ENCODE data around the gene CRYGD.
A peak's percentile ranks its signal among the peaks of the same experiment; 100 is the strongest.
"Not testable (repeated sequence)": the region's sequence is repeated elsewhere in the genome, so short reads cannot be mapped to it uniquely, and the experiment has no call there.

The CRYGD gene

GRCh38 chr2:208112969-208113368, 11.4 kb downstream of the CRYGD start:
- TF ChIP-seq, protein P1, sequence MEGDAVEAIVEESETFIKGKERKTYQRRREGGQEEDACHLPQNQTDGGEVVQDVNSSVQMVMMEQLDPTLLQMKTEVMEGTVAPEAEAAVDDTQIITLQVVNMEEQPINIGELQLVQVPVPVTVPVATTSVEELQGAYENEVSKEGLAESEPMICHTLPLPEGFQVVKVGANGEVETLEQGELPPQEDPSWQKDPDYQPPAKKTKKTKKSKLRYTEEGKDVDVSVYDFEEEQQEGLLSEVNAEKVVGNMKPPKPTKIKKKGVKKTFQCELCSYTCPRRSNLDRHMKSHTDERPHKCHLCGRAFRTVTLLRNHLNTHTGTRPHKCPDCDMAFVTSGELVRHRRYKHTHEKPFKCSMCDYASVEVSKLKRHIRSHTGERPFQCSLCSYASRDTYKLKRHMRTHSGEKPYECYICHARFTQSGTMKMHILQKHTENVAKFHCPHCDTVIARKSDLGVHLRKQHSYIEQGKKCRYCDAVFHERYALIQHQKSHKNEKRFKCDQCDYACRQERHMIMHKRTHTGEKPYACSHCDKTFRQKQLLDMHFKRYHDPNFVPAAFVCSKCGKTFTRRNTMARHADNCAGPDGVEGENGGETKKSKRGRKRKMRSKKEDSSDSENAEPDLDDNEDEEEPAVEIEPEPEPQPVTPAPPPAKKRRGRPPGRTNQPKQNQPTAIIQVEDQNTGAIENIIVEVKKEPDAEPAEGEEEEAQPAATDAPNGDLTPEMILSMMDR (conservative IDR thresholded peaks at IDR 0.05; ENCODE audit: low read depth, low read length), result no peak
- no peak overlapping the region for H3K4me3 ChIP-seq (ENCODE audit: low read depth, low read length)
- no peak for DNase-seq (ENCODE audit: low read depth)

GRCh38 chr2:208112273-208112745, 12.0 kb downstream of the CRYGD start:
- DNase-seq (ENCODE audit: low read depth); H3K4me3 ChIP-seq (ENCODE audit: low read depth, low read length): not testable (repeated sequence)

DNA sequence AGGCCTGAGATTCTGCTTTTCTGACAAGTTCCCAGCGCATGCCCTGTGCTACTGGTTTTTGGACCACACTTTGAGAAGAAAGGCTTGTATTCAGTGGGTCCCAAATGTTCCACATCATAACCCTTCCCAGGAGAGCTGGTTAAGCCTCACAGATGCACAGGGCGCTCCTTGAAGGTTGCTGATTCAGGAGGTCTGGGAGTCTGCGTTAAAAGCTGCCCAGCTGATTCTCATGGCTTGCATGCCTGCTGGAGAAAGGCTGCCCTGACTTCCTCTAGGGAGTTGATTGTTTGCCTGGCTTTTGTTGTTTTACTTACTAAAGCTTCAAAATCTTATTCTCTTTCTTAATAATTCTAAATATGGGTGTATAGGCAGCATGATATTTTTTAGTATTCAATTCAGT, 20.7 kb downstream of the CRYGD start:
- no peak overlapping the region for H3K4me3 ChIP-seq (ENCODE audit: low read depth, low read length)
- no peak for DNase-seq (ENCODE audit: low read depth)
- TF ChIP-seq, protein P1 (conservative IDR thresholded peaks at IDR 0.05; ENCODE audit: low read depth, low read length), result no peak

GRCh38 chr2:208101716-208102631, 22.4 kb downstream of the CRYGD start:
- DNase-seq (ENCODE audit: low read depth), result peak; percentile 68
- TF ChIP-seq, protein P1 (conservative IDR thresholded peaks at IDR 0.05; ENCODE audit: low read depth, low read length), result peak; percentile 59
- no peak overlapping the region for H3K4me3 ChIP-seq (ENCODE audit: low read depth, low read length)

GRCh38 chr2:208099682-208100470, 24.4 kb downstream of the CRYGD start:
- no peak overlapping the region for H3K4me3 ChIP-seq (ENCODE audit: low read depth, low read length)
- TF ChIP-seq, protein P1 (conservative IDR thresholded peaks at IDR 0.05; ENCODE audit: low read depth, low read length), result no peak
- no peak for DNase-seq (ENCODE audit: low read depth)

DNA sequence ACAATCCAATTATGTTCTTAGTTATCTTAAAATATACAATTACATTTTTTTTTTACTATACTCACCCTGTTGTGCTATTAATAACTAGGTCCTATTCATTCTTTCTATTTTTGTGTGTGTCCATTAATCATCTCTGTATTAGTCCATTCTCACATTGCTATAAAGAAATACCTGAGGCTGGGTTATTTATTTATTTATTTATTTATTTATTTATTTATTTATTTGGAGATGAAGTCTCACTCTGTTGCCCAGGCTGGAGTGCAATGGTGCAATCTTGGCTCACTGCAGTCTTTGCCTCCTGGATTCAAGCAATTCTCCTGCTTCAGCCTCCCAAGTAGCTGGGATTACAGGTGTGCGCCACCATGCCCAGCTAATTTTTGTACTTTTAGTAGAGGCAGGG, 25.6 kb downstream of the CRYGD start:
- DNase-seq (ENCODE audit: low read depth); H3K4me3 ChIP-seq (ENCODE audit: low read depth, low read length): not testable (repeated sequence)

DNA sequence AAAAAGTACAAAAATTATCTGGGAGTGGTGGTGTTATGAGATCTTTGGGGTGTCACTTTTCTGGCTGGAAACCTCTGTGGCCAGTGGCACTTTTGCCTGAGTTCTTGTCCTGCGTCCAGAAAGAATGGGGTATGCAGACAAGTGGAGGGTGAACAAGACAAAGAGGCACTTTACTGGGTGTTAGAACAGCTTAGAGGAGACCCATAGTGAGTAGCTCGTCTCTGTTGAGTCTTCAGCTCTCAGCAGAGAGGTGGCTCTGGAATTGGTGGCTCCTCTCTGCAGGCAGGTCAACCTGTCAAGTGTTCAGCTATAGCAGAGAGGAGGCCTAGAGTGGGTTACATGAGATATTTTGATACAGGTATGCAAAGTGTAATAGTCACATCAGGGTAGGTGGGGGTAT, 26.1 kb downstream of the CRYGD start:
- no peak for DNase-seq (ENCODE audit: low read depth)
- H3K4me3 ChIP-seq (ENCODE audit: low read depth, low read length), result no peak overlapping the region
- TF ChIP-seq, protein P1 (conservative IDR thresholded peaks at IDR 0.05; ENCODE audit: low read depth, low read length), result no peak
